ENCODE results near the gene POC1A.

DNA sequence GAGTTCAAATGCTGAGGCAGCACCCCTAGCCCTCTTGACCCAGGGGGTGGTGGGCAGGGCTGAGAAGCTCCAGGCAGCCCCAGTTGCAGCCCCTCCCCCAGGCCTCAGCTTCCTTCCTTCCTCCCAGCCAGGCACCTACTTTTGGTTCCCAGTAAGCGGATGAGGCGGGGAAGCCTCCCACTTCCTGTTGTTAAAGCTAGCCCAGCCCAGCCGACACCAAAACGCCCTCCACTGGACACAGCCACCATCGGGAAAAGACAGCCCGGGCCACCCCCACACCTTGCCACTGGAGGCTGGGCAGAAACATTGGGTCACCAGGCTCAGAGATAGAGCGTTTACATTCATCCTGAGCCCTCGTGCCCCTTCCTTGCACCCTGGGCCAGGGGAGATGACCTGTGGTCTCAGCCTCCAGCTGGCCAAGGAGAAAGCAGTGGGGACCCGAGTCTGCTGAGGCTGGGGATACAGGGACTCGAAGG lies 101.4 kb downstream of the POC1A start:
- no peak for TF ChIP-seq POLR2A (IDR thresholded peaks at IDR 0.05)
- TF ChIP-seq POLR2AphosphoS5 (IDR thresholded peaks at IDR 0.05), result peak in 2 of 4 donors; percentile 25 to 41
